ENCODE measurements around the gene PFKFB1. TPM values are rescaled to one million over a fixed set of nuclear protein-coding genes. Genes with fewer than 3 reads are reported as not detected.
A peak's percentile ranks its signal among the peaks of the same experiment; 100 is the strongest.

PFKFB1 gene
- total and polyA plus RNA-seq, 2 donors (not counting 1 experiment from before 2014, with no cell fraction given) = under 0.01 TPM; not detected in 1

GRCh38 chrX:55008571-55009358 is 14.8 kb upstream of the PFKFB1 start:
- peak in 1 of 2 donors; percentile 67 for DNase-seq (ENCODE audit: low read depth in 2 of 2)
- H2AFZ ChIP-seq (ENCODE audit: low read length) = no peak overlapping the region
- H4K20me1 ChIP-seq (ENCODE audit: control insufficient read depth, extremely low read depth, insufficient read depth, low read length) = no peaks in the 10 kb centered on the region
- H3K4me3 ChIP-seq (replicated peaks in 1 of 4; ENCODE audit: control extremely low read depth in 1 of 4, insufficient read depth in 1 of 4, low read depth in 3 of 4, low read length in 4 of 4) = no peak overlapping the region
- H3K79me2 ChIP-seq (ENCODE audit: control insufficient read depth, insufficient read depth, low read length) = no peaks in the 10 kb centered on the region
- no peak overlapping the region for H3K4me2 ChIP-seq (ENCODE audit: extremely low read depth, insufficient read depth, low read length)
- no peaks in the 10 kb centered on the region for H3K4me1 ChIP-seq (ENCODE audit: control insufficient read depth, extremely low read depth, insufficient read depth, low read length)
- H3K27me3 ChIP-seq (ENCODE audit: control insufficient read depth, insufficient read depth, low read length) = no peaks in the 10 kb centered on the region
- no peaks in the 10 kb centered on the region for H3K9me3 ChIP-seq (ENCODE audit: control insufficient read depth, insufficient read depth, low read depth, low read length)
- TF ChIP-seq CTCF (conservative IDR thresholded peaks at IDR 0.05 in 1 of 2, IDR thresholded peaks at IDR 0.05 in 1 of 2; ENCODE audit: low read depth in 1 of 2, low read length in 2 of 2) = no peak
- TF ChIP-seq EZH2 (IDR thresholded peaks at IDR 0.05; ENCODE audit: low read length, missing control alignments) = no peak
- H3K9ac ChIP-seq (ENCODE audit: insufficient read depth, low read length) = no peak overlapping the region
- no peak overlapping the region for H3K27ac ChIP-seq (ENCODE audit: insufficient read depth, low read length)
- no peaks in the 10 kb centered on the region for H3K36me3 ChIP-seq (ENCODE audit: control insufficient read depth, insufficient read depth, low read length)

- Histone ChIP-seq H3K79me2 (ENCODE audit: control insufficient read depth, insufficient read depth, low read length) (no peaks in the 10 kb centered on the region), H3K4me1 (ENCODE audit: control insufficient read depth, extremely low read depth, insufficient read depth, low read length) (no peaks in the 10 kb centered on the region), H3K4me2 (ENCODE audit: extremely low read depth, insufficient read depth, low read length) (no peak overlapping the region), H3K9ac (ENCODE audit: insufficient read depth, low read length) (no peak overlapping the region), H2AFZ (ENCODE audit: low read length) (no peak overlapping the region), H3K36me3 (ENCODE audit: control insufficient read depth, insufficient read depth, low read length) (no peaks in the 10 kb centered on the region), H3K9me3 (ENCODE audit: control insufficient read depth, insufficient read depth, low read depth, low read length) (no peaks in the 10 kb centered on the region), H3K27ac (ENCODE audit: insufficient read depth, low read length) (no peak overlapping the region), H3K4me3 (replicated peaks in 1 of 4; ENCODE audit: control extremely low read depth in 1 of 4, insufficient read depth in 1 of 4, low read depth in 3 of 4, low read length in 4 of 4) (no peak overlapping the region), H3K27me3 (ENCODE audit: control insufficient read depth, insufficient read depth, low read length) (no peaks in the 10 kb centered on the region), H4K20me1 (ENCODE audit: control insufficient read depth, extremely low read depth, insufficient read depth, low read length) (no peaks in the 10 kb centered on the region)
- peak; percentile 50 to 76 for DNase-seq (ENCODE audit: low read depth in 2 of 2)
- no peak for TF ChIP-seq EZH2 (IDR thresholded peaks at IDR 0.05; ENCODE audit: low read length, missing control alignments)
- TF ChIP-seq CTCF (conservative IDR thresholded peaks at IDR 0.05 in 1 of 2, IDR thresholded peaks at IDR 0.05 in 1 of 2; ENCODE audit: low read depth in 1 of 2, low read length in 2 of 2) = no peak
Measured at GRCh38 chrX:55007656-55008055, 13.7 kb upstream of the PFKFB1 start.

GRCh38 chrX:55006827-55007621 is 13.0 kb upstream of the PFKFB1 start:
- no peaks in the 10 kb centered on the region for H3K36me3 ChIP-seq (ENCODE audit: control insufficient read depth, insufficient read depth, low read length)
- H3K9ac ChIP-seq (ENCODE audit: insufficient read depth, low read length) = no peak overlapping the region
- H3K27me3 ChIP-seq (ENCODE audit: control insufficient read depth, insufficient read depth, low read length) = no peaks in the 10 kb centered on the region
- H3K9me3 ChIP-seq (ENCODE audit: control insufficient read depth, insufficient read depth, low read depth, low read length) = no peaks in the 10 kb centered on the region
- TF ChIP-seq EZH2 (IDR thresholded peaks at IDR 0.05; ENCODE audit: low read length, missing control alignments) = no peak
- TF ChIP-seq CTCF (conservative IDR thresholded peaks at IDR 0.05 in 1 of 2, IDR thresholded peaks at IDR 0.05 in 1 of 2; ENCODE audit: low read depth in 1 of 2, low read length in 2 of 2) = no peak
- H3K4me2 ChIP-seq (ENCODE audit: extremely low read depth, insufficient read depth, low read length) = no peak overlapping the region
- H4K20me1 ChIP-seq (ENCODE audit: control insufficient read depth, extremely low read depth, insufficient read depth, low read length) = no peaks in the 10 kb centered on the region
- no peaks in the 10 kb centered on the region for H3K79me2 ChIP-seq (ENCODE audit: control insufficient read depth, insufficient read depth, low read length)
- no peaks in the 10 kb centered on the region for H3K4me1 ChIP-seq (ENCODE audit: control insufficient read depth, extremely low read depth, insufficient read depth, low read length)
- no peak overlapping the region for H3K27ac ChIP-seq (ENCODE audit: insufficient read depth, low read length)
- no peak overlapping the region for H3K4me3 ChIP-seq (replicated peaks in 1 of 4; ENCODE audit: control extremely low read depth in 1 of 4, insufficient read depth in 1 of 4, low read depth in 3 of 4, low read length in 4 of 4)
- no peak overlapping the region for H2AFZ ChIP-seq (ENCODE audit: low read length)
- no peak for DNase-seq (ENCODE audit: low read depth in 2 of 2)
